GM12878 (cell line): ENCODE data around the gene PTPN5. TPM values are rescaled to one million over a fixed set of nuclear protein-coding genes. Genes with fewer than 3 reads are reported as not detected.

Source experiments
- BCL11A ChIP-seq: IDR thresholded peaks from 2 replicates; pipeline ENCODE4 v1.6.1; 2011; ENCODE audit warnings: low read depth, low read length
- CBFB ChIP-seq: IDR thresholded peaks from 2 replicates; pipeline ENCODE4 v1.6.1; 2016; ENCODE audit warnings: antibody characterized with exemption, low read depth
- CBX5 ChIP-seq: sonication (generic); IDR thresholded peaks from 2 replicates; pipeline ENCODE4 v1.6.1; 2016; ENCODE audit warnings: low read depth, moderate library complexity, mild to moderate bottlenecking, inconsistent platforms
- DPF2 ChIP-seq: fragments of 450-650 bp; IDR thresholded peaks from 2 replicates; pipeline ENCODE4 v1.6.1; 2017; ENCODE audit warnings: mild to moderate bottlenecking
- ESRRA ChIP-seq: IDR thresholded peaks from 2 replicates; pipeline ENCODE4 v1.6.1; 2012; ENCODE audit warnings: mild to moderate bottlenecking, low read length, improper control_type of control experiment
- MEF2A ChIP-seq: IDR thresholded peaks from 2 replicates; pipeline ENCODE4 v1.6.1; 2011; ENCODE audit warnings: low read depth, mild to moderate bottlenecking, low read length, moderate library complexity; ENCODE audit not compliant: insufficient read depth
- MLLT1 ChIP-seq: fragments of 450-650 bp; IDR thresholded peaks from 2 replicates; pipeline ENCODE4 v1.6.1; 2016; ENCODE audit warnings: mild to moderate bottlenecking
- MYB ChIP-seq: fragments of 150-350 bp; IDR thresholded peaks from 2 replicates; pipeline ENCODE4 v1.6.1; 2014; ENCODE audit warnings: mild to moderate bottlenecking, low read depth, low read length, borderline replicate concordance
- NFYA ChIP-seq: IDR thresholded peaks from 2 replicates; pipeline ENCODE4 v1.6.1; 2011; ENCODE audit warnings: low read depth, mild to moderate bottlenecking, low read length, improper control_type of control experiment, borderline replicate concordance
- NR2C1 ChIP-seq: fragments of 450-650 bp; IDR thresholded peaks from 2 replicates; pipeline ENCODE4 v1.6.1; 2017; ENCODE audit warnings: antibody characterized with exemption, mild to moderate bottlenecking, moderate library complexity
- PKNOX1 ChIP-seq: fragments of 450-650 bp; IDR thresholded peaks from 2 replicates; pipeline ENCODE4 v1.6.1; 2016; ENCODE audit warnings: mild to moderate bottlenecking
- RAD51 ChIP-seq: fragments of 450-650 bp; IDR thresholded peaks from 2 replicates; pipeline ENCODE4 v1.6.1; 2016; ENCODE audit warnings: moderate library complexity, mild to moderate bottlenecking, inconsistent platforms
- SMARCA5 ChIP-seq: fragments of 450-650 bp; IDR thresholded peaks from 2 replicates; pipeline ENCODE4 v1.6.1; 2017; ENCODE audit warnings: mild to moderate bottlenecking
- SRF ChIP-seq, 2 experiments: IDR thresholded peaks; 2 replicates each; pipeline ENCODE4 v1.6.1; 2011; ENCODE audit warnings: low read depth in 2 of 2, low read length in 2 of 2, mild to moderate bottlenecking in 1 of 2, moderate library complexity in 1 of 2
- TARDBP ChIP-seq: IDR thresholded peaks from 2 replicates; pipeline ENCODE4 v1.6.1; 2016; ENCODE audit warnings: borderline replicate concordance
- ZBTB4 ChIP-seq: fragments of 450-650 bp; formaldehyde crosslinking; IDR thresholded peaks from 2 replicates; pipeline ENCODE4 v1.4.0; 2022; ENCODE audit warnings: mild to moderate bottlenecking, moderate library complexity
- ZNF592 ChIP-seq: fragments of 450-650 bp; IDR thresholded peaks from 2 replicates; pipeline ENCODE4 v1.6.1; 2017; ENCODE audit warnings: mild to moderate bottlenecking, moderate library complexity
- polyA plus RNA-seq, 11 experiments: library from polyadenylated mRNA; depleted of rRNA in 4 of 11; unstranded in 6 of 11; stranded (reverse) in 5 of 11; fragments of >200 nt; fragmentation: Nextera tagmentation in 4 of 11; fragmentation: Illumina TruSeq in 1 of 11; extraction: Ambion mirVana in 4 of 11; extraction: Trizol in 1 of 11; gene quantifications; 1 replicate in 1 of 11; 2 replicates in 10 of 11; pipeline versions ENCODE4 v1.2.1 to v1.2.3, GENCODE V29; 2011 to 2016; ENCODE audit warnings: inconsistent platforms in 2 of 11, missing spikeins in 2 of 11, low read depth in 1 of 11
- total RNA-seq, 4 experiments: library from RNA; depleted of rRNA in 3 of 4; stranded (reverse); fragments of >200 nt in 3 of 4; fragmentation: Illumina TruSeq in 1 of 4; extraction: Trizol in 1 of 4; gene quantifications; 2 replicates each; pipeline versions ENCODE4 v1.2.1 to v1.2.3, GENCODE V29; 2013 to 2021

The PTPN5 gene
- total and polyA plus RNA-seq, 10 of the 15 experiments (the other 5 are each of a cell fraction or from before 2014, with no cell fraction given): 0.04 to 0.06 (median 0.05) TPM; not detected in 7

- TF ChIP-seq PKNOX1 (peak; percentile 13; the same call in 1 of the 2 replicates), BCL11A (no peak), TARDBP (no peak), CBFB (no peak), MLLT1 (no peak), SRF (IDR thresholded peaks at IDR 0.05; ENCODE audit: low read depth in 2 of 2, low read length in 2 of 2) (no peak), RAD51 (no peak), CBX5 (no peak), ESRRA (peak; percentile 87; the same call in 1 of the 2 replicates), DPF2 (no peak), MYB (no peak), SMARCA5 (0 out of 2 replicates have a peak, but pooled peaks have one; percentile 40), ZNF592 (no peak), ZBTB4 (CRISPR knock-in tag) (no peak), MEF2A (no peak), NFYA (no peak), NR2C1 (peak; percentile 49; the same call in 1 of the 2 replicates)
Observed at GRCh38 chr11:18775492-18776292, 15.9 kb downstream of the PTPN5 start (continued).
